Loucy (cell line): ENCODE measurements around the gene IL10RB.

Experiments used
- EZH2phosphoT487 ChIP-seq: fragments of 200-600 bp; IDR thresholded peaks from 2 replicates; pipeline ENCODE4 v1.6.1; 2018; ENCODE audit warnings: antibody characterized with exemption, mild to moderate bottlenecking, moderate library complexity, borderline replicate concordance
- TF ChIP-seq, protein P1 (sequence below): fragments of 200-600 bp; sonication (generic); conservative IDR thresholded peaks from 2 replicates; pipeline ENCODE4 v1.5.1; 2014; ENCODE audit warnings: mild to moderate bottlenecking, antibody characterized with exemption, low read length

DNA sequence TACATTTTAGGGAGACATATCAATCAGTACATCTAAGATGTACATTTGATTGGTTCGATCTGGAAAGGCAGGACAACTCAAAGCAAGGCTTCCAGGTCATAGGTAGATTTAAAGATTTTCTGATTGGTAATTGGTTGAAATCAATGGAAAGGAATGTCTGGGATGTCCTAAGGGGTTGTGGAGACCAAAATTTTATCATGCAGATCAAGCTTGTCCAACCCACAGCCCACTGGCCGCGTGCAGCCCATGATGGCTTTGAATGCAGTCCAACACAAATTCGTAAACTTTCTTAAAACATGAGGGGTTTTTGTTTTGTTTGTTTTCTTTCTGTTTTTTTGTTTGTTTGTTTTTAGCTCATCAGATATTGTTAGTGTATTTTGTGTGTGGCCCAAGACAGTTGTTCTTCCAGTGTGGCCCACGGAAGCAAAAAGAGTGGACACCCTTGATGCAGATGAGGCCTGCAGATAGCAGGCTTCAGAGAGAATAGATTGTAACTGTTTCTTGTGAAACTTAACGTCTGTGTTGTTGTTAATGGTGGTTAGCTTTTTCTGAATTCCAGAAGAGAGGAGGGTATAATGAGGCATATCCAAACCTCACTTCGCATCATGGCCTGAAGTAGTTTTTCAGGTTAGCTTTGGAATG is 61.7 kb downstream of the IL10RB start:
- TF ChIP-seq, protein P1, sequence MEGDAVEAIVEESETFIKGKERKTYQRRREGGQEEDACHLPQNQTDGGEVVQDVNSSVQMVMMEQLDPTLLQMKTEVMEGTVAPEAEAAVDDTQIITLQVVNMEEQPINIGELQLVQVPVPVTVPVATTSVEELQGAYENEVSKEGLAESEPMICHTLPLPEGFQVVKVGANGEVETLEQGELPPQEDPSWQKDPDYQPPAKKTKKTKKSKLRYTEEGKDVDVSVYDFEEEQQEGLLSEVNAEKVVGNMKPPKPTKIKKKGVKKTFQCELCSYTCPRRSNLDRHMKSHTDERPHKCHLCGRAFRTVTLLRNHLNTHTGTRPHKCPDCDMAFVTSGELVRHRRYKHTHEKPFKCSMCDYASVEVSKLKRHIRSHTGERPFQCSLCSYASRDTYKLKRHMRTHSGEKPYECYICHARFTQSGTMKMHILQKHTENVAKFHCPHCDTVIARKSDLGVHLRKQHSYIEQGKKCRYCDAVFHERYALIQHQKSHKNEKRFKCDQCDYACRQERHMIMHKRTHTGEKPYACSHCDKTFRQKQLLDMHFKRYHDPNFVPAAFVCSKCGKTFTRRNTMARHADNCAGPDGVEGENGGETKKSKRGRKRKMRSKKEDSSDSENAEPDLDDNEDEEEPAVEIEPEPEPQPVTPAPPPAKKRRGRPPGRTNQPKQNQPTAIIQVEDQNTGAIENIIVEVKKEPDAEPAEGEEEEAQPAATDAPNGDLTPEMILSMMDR = no peak
- TF ChIP-seq EZH2phosphoT487 = no peak
